Gastrocnemius medialis (tissue), 4 donors: Measurements from ENCODE around the gene EPS8. TPM values are rescaled to one million over a fixed set of nuclear protein-coding genes. Genes with fewer than 3 reads are reported as not detected.

Experiments used
- ATAC-seq, 2 donors: fragments of 150-250 bp; one replicate each; pipeline ENCODE4 v1.9.1; 2016
- DNase-seq, 2 donors: peaks; one replicate each; pipeline ENCODE4 v3.0.0-alpha.2; 2019
- H3K27ac ChIP-seq, 4 donors: fragments of 200-600 bp; sonication (generic); 1 replicate in 1 of 4; 2 replicates in 3 of 4; pipeline ENCODE4 v1.5.1; 2016 to 2018; ENCODE audit warnings: mild to moderate bottlenecking in 2 of 4, moderate library complexity in 1 of 4
- H3K27me3 ChIP-seq, 3 donors: fragments of 200-600 bp; sonication (generic) in 2 of 3; 1 replicate in 1 of 3; 2 replicates in 2 of 3; pipeline versions ENCODE4 v1.5.1 to v1.6.0; 2016 to 2019; ENCODE audit warnings: mild to moderate bottlenecking in 1 of 3, moderate library complexity in 1 of 3
- H3K36me3 ChIP-seq, 2 donors: fragments of 200-600 bp; sonication (generic) in 1 of 2; one replicate each; pipeline ENCODE4 v1.5.1; 2017 to 2018
- H3K4me1 ChIP-seq, 2 donors: fragments of 200-600 bp; sonication (generic) in 1 of 2; one replicate each; pipeline ENCODE4 v1.5.1; 2016 to 2017; ENCODE audit warnings: mild to moderate bottlenecking in 2 of 2
- H3K4me3 ChIP-seq, 4 donors: fragments of 200-600 bp; sonication (generic) in 3 of 4; 1 replicate in 1 of 4; 2 replicates in 3 of 4; pipeline ENCODE4 v1.5.1; 2016 to 2019; ENCODE audit warnings: mild to moderate bottlenecking in 2 of 4
- H3K9me3 ChIP-seq, 3 donors: fragments of 200-600 bp; sonication (generic) in 2 of 3; 1 replicate in 1 of 3; 2 replicates in 2 of 3; pipeline ENCODE4 v1.5.1; 2016 to 2019
- POLR2A ChIP-seq, 2 donors: fragments of 450-650 bp; IDR thresholded peaks; one replicate each; pipeline ENCODE4 v1.6.1; 2017; ENCODE audit warnings: antibody characterized with exemption in 2 of 2, mild to moderate bottlenecking in 2 of 2, moderate library complexity in 2 of 2
- in situ Hi-C, 4 donors: fragments of 200-750 bp; cut with MboI; loops; one replicate each; pipeline versions ENCODE4 v1.15.0 to v1.8.0; 2017; ENCODE audit warnings: low sequenced_read_pairs in 4 of 4
- intact Hi-C: fragments of 100-400 bp; cut with DNase I; formaldehyde crosslinking; loops from one replicate; pipeline ENCODE4 v1.15.1; 2023; ENCODE audit warnings: low total_unique reads
- total RNA-seq, 4 donors: library from RNA; depleted of rRNA; stranded (reverse); fragments of >200 nt; gene quantifications; one replicate each; pipeline versions ENCODE4 v1.1.0 to v1.2.3, GENCODE V29; 2016
- TF ChIP-seq, protein P1 (sequence below), 5 experiments: fragments of 450-650 bp in 3 of 5; fragments of 200-600 bp in 2 of 5; sonication (generic) in 2 of 5; IDR thresholded peaks in 4 of 5; conservative IDR thresholded peaks in 1 of 5; 1 replicate in 4 of 5; 2 replicates in 1 of 5; pipeline ENCODE4 v1.5.1; 2016 to 2019; ENCODE audit warnings: antibody characterized with exemption in 5 of 5, mild to moderate bottlenecking in 3 of 5, moderate library complexity in 3 of 5

Gene EPS8
- total RNA-seq, 4 donors from 2014 or later: 26.8 to 48.4 (median 32.0) TPM

DNA sequence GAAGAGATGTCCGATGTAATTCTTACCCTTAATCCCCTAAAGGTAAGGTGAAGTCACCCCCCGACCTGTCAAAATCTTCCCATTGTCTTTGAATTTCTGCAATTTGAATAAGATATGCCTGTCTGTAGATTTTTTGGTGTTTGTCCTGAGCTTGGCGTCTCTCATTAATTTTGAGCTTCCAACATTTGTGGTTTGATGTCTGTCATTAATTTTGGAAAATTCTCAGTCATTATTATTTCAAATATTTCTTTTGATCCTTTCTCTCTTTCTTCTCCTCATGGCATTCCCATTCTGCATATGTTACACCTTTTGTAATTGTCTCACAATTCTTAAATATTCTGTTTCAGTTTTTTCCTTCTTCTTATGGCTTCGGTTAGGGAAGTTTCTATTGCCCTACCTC is 60.1 kb downstream of the EPS8 start:
- Histone ChIP-seq H3K27ac (no peak overlapping the region), H3K4me3 (no peak overlapping the region), H3K36me3 (no peaks in the 10 kb centered on the region), H3K9me3 (no peaks in the 10 kb centered on the region), H3K27me3 (no peaks in the 10 kb centered on the region), H3K4me1 (peaks cover 0 to 3% of the 10 kb centered on the region in 2 donors)
- intact Hi-C loops (no loop called here), in situ Hi-C loops (no loop called here)
- DNase-seq (no peak), ATAC-seq (no peak)
- TF ChIP-seq, protein P1, sequence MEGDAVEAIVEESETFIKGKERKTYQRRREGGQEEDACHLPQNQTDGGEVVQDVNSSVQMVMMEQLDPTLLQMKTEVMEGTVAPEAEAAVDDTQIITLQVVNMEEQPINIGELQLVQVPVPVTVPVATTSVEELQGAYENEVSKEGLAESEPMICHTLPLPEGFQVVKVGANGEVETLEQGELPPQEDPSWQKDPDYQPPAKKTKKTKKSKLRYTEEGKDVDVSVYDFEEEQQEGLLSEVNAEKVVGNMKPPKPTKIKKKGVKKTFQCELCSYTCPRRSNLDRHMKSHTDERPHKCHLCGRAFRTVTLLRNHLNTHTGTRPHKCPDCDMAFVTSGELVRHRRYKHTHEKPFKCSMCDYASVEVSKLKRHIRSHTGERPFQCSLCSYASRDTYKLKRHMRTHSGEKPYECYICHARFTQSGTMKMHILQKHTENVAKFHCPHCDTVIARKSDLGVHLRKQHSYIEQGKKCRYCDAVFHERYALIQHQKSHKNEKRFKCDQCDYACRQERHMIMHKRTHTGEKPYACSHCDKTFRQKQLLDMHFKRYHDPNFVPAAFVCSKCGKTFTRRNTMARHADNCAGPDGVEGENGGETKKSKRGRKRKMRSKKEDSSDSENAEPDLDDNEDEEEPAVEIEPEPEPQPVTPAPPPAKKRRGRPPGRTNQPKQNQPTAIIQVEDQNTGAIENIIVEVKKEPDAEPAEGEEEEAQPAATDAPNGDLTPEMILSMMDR (IDR thresholded peaks at IDR 0.05 in 4 of 5, conservative IDR thresholded peaks at IDR 0.05 in 1 of 5): no peak
- no peak for TF ChIP-seq POLR2A (IDR thresholded peaks at IDR 0.05)

- Histone ChIP-seq H3K4me3 (no peak overlapping the region), H3K36me3 (no peaks in the 10 kb centered on the region), H3K9me3 (no peaks in the 10 kb centered on the region), H3K27me3 (no peaks in the 10 kb centered on the region), H3K4me1 (peaks cover 0 to 3% of the 10 kb centered on the region in 2 donors), H3K27ac (no peak overlapping the region)
- no peak for DNase-seq
- TF ChIP-seq POLR2A (IDR thresholded peaks at IDR 0.05): no peak
- TF ChIP-seq, protein P1 (IDR thresholded peaks at IDR 0.05 in 4 of 5, conservative IDR thresholded peaks at IDR 0.05 in 1 of 5): no peak
- intact Hi-C loops: no loop called here
- in situ Hi-C loops: no loop called here
- no peak for ATAC-seq
Measured at GRCh38 chr12:15728118-15728598, 61.0 kb downstream of the EPS8 start.

DNA sequence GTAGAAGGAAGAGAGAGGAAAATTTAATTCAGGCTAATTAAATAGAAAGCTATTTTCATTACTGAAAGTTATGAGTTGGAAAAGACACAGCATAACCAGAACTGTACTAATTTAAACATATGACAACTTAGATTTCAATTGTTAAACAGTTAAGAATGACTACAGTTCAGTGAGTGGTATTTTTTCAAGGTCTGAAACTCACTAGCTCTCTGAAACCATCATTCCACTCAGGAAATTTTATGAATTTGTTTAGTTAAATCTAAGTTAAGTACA is 62.4 kb downstream of the EPS8 start:
- no peaks in the 10 kb centered on the region for H3K36me3 ChIP-seq
- no peak for DNase-seq
- no peak for ATAC-seq
- TF ChIP-seq, protein P1 (IDR thresholded peaks at IDR 0.05 in 4 of 5, conservative IDR thresholded peaks at IDR 0.05 in 1 of 5): no peak
- no peak for TF ChIP-seq POLR2A (IDR thresholded peaks at IDR 0.05)
- in situ Hi-C loops (no loop called here), intact Hi-C loops (no loop called here)
- H3K27ac ChIP-seq: no peak overlapping the region
- H3K4me3 ChIP-seq: no peak overlapping the region
- peaks cover 3 to 6% of the 10 kb centered on the region in 2 donors for H3K4me1 ChIP-seq
- H3K9me3 ChIP-seq: no peaks in the 10 kb centered on the region
- H3K27me3 ChIP-seq: no peaks in the 10 kb centered on the region

- Histone ChIP-seq H3K27me3 (no peaks in the 10 kb centered on the region), H3K4me1 (peaks cover 3 to 6% of the 10 kb centered on the region in 2 donors), H3K27ac (peak overlapping the region in 2 of 4 donors; percentile 7 to 16), H3K9me3 (no peaks in the 10 kb centered on the region), H3K36me3 (no peaks in the 10 kb centered on the region), H3K4me3 (no peak overlapping the region)
- DNase-seq (no peak), ATAC-seq (no peak)
- TF ChIP-seq POLR2A (IDR thresholded peaks at IDR 0.05): no peak
- TF ChIP-seq, protein P1 (IDR thresholded peaks at IDR 0.05 in 4 of 5, conservative IDR thresholded peaks at IDR 0.05 in 1 of 5): no peak
- intact Hi-C loops: no loop called here
- in situ Hi-C loops: no loop called here
Measured at GRCh38 chr12:15726027-15726877, 62.9 kb downstream of the EPS8 start.
